Spleen (tissue), 7 donors: ENCODE results near the gene MSANTD1.

Source experiments
- POLR2A ChIP-seq, 3 donors: fragments of 450-650 bp; IDR thresholded peaks; one replicate each; pipeline ENCODE4 v1.5.1; 2017; ENCODE audit warnings: antibody characterized with exemption in 3 of 3, mild to moderate bottlenecking in 1 of 3
- POLR2AphosphoS5 ChIP-seq, 3 donors: sonication (generic); formaldehyde crosslinking; IDR thresholded peaks; one replicate each; pipeline ENCODE4 v1.5.1; 2017; ENCODE audit warnings: antibody characterized with exemption in 3 of 3
- TF ChIP-seq, protein P1 (sequence below), 11 experiments: fragments of 200-600 bp in 7 of 11; fragments of 450-650 bp in 4 of 11; sonication (generic) in 4 of 11; IDR thresholded peaks in 8 of 11; conservative IDR thresholded peaks in 3 of 11; 1 replicate in 7 of 11; 2 replicates in 4 of 11; pipeline versions ENCODE4 v1.4.0 to v1.8.0; 2016 to 2021; ENCODE audit warnings: antibody characterized with exemption in 11 of 11, inconsistent platforms in 4 of 11, mild to moderate bottlenecking in 1 of 11
- donor health status: DM: no; HTN: no; CAD: no; lungs with moderate emphysema.
- donor health status: DM: no; HTN: no; CAD: no.
- donor health status: DM: no; HTN: no; CAD: no.

DNA sequence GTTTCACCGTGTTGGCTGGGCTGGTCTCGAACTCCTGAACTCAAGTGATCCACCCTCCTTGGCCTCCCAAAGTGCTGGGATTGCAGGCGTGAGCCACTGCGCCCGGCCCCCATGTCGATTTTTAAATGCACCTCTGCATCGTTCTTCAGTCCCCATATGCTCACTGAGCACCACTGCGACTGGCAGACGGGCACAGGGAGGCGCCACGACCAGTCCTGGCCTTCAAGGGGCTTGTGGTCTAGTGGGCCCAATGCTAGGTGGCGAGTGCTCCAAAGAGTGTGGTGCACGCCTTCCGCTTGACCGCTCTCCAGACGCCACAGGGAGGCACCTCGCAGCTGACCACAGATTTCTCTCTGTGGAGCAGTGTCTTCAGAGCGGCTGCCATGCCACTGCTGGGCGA, 11.7 kb upstream of the MSANTD1 start:
- TF ChIP-seq POLR2AphosphoS5 (IDR thresholded peaks at IDR 0.05) (no peak), POLR2A (IDR thresholded peaks at IDR 0.05) (no peak)
- TF ChIP-seq, protein P1, sequence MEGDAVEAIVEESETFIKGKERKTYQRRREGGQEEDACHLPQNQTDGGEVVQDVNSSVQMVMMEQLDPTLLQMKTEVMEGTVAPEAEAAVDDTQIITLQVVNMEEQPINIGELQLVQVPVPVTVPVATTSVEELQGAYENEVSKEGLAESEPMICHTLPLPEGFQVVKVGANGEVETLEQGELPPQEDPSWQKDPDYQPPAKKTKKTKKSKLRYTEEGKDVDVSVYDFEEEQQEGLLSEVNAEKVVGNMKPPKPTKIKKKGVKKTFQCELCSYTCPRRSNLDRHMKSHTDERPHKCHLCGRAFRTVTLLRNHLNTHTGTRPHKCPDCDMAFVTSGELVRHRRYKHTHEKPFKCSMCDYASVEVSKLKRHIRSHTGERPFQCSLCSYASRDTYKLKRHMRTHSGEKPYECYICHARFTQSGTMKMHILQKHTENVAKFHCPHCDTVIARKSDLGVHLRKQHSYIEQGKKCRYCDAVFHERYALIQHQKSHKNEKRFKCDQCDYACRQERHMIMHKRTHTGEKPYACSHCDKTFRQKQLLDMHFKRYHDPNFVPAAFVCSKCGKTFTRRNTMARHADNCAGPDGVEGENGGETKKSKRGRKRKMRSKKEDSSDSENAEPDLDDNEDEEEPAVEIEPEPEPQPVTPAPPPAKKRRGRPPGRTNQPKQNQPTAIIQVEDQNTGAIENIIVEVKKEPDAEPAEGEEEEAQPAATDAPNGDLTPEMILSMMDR (IDR thresholded peaks at IDR 0.05 in 8 of 11, conservative IDR thresholded peaks at IDR 0.05 in 3 of 11): no peak
